ENCODE data around the gene TMEM245.

GRCh38 chr9:109051733-109052132 is 68.0 kb downstream of the TMEM245 start:
- TF ChIP-seq CTCF (IDR thresholded peaks at IDR 0.05) (no peak), POLR2A (IDR thresholded peaks at IDR 0.05) (no peak)
